Stimulated activated CD8-positive, alpha-beta memory T cell treated with anti-CD3 and anti-CD28 coated beads, Interleukin-4, amount 100 ng/mL, for 24 hours (primary cell): ENCODE measurements around the gene GPSM1.
"Not testable (repeated sequence)": the region's sequence is repeated elsewhere in the genome, so short reads cannot be mapped to it uniquely, and the experiment has no call there.

Experiments used
- DNase-seq: peaks from one replicate; pipeline ENCODE4 v3.0.0-alpha.2; 2020; ENCODE audit warnings: low read depth

Gene GPSM1

DNA sequence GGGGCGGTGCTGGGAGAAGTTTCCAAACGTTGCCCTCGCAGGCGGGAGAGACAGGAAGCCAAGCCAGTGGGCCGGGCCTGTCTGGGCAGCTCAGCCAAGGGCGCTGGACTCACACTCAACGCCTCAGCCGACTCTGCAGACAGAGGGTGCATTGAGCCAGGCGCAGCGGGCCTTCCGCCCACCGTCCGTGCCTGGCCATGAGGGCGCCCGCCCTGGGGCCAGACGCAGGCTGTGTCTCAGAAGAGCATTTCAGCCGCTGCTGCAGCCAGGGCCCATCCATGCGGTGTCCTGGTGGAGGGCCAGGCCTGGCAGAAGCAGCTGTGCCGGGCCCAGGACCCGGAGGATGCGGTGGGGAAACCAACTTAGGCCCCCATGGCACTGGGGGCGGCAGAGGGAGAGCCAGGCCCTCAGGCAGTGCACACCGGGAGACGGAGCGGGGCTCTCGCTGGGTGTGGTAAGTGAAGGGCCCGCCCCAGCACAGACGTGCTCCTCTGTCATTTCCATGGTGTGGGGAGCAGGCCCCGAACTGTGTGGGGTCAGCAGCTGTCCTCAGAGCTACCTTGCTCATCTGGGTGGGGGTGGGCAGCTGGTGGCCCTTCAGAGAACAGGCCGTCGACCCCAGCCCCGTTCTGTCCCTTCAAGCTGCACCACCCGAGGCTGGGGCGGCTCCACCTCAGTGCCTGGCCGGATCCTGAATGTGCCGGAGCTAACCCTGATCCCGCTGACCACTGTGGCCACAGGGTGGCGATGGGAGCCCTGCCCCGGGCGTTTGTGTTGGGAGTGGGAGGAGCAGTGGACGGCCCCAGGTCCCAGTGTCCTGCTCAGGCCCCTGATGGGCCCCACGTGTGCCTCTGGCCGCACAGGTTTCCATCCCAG, 18.2 kb downstream of the GPSM1 start:
- no peak for DNase-seq

DNA sequence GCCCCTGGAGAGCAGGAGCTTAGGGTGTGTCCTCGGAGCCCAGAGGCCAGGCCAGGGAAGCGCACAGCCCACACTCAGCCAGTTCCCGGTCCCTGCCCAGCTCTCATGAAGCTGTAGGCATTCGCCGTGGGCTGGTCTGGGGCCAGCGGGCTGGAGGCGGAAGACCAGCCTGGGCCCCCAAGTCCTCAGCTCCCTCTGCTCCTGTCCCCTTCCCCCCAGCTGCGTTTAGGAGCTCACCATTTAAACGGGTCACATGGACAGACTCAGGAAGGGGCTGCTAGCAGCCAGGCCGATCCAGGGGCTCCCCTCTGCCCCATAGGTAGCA, 18.8 kb downstream of the GPSM1 start:
- no peak for DNase-seq

DNA sequence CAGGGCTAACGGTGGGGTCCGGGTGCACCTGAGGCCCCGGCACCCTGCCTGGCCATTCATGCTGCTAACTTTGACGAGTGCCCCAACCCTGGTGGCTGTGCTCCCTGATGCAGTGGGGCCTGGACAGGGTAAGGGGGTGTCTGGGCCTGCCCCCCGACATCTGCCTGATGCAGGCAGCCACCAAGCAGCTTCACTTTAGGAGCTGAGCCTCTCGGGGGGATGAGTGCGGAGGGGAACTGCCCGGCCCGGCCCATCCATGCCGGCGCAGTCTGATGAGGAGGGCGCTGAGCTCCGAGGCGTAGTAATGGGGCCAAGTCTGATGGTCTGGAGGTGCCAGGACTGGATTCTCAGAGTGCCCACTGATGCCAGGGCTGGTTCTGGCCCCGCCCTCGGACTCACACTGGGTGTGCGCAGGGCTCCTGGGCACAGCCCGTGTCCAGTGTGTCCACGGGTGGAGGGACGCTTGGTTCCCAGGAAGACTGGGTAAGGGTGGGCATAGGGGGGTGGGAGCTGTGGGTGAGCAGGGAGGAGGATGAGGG, 19.7 kb downstream of the GPSM1 start:
- DNase-seq: no peak

DNA sequence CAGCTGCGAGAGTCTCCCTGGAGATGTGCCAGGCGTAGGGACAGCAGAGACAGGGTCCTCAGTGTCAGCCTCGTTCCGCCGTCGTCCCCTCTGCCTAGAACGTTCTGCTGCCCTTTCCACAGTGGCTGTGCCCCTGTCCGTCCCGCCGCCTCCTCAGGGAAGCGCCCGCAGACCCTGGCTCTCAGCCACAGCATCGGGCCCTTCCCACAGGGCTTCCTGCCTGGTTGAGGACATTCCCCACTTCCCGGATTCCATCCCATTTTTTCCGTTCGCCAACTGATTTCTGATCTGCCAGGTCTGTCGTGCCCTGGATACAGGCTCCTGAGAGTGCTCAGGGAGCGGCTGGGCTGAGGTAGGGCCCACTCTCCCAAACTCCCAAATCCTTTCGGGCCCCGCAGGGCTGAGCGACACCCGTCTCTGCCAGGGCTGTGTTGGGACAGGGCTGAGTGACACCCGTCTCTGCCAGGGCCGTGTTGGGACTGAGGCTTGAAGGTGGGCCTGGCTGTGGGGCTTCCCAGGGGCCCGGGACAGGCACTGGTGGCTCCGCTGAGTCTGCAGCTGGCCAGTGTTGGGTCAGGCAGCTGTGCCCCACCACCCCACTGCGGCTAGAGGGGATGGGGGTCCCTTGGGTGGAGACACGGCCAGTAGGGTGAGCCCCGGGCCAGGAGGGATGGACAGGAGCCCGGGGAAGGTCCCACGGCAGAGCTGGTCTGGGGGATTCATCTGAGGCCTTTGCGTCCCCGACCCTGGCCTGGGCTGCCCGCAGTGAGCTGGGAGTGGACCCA, 20.3 kb downstream of the GPSM1 start:
- no peak for DNase-seq

DNA sequence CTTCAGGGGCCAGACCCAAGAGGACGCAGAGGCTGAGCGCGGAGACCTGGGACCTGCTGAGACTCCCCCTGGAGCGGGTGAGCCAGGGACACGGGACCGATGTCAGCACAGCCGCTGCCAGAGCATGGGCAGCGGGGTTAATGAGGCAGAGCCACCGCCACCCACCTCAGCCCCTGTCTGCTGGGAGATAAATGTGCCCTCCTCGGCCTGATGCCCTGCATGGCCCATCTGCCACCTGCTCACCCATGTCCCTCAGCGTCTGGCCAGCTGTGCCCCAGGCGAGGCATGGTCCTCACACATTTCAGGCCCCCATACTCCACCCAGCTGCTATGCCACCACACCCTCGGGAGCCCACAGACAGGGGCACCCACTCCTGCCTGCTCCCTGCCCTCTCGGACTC, 21.4 kb downstream of the GPSM1 start:
- DNase-seq: no peak

DNA sequence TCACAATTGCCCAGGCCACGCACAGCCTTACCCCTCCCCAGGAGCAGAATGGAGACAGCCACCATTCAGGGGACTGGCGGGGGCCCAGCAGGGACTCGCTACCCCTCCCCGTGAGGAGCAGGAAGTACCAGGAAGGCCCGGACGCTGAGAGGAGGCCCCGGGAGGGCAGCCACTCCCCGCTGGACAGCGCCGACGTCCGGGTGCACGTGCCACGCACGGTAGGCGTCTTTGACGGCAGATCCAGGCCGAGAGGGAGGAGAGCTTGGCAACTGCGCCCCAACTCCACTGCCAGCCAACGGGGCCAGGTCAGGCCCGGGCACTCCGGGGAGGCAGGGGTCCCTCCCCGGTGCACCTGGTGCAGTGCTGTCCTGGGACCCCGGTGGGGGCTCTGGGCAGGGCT, 22.2 kb downstream of the GPSM1 start:
- DNase-seq: no peak

DNA sequence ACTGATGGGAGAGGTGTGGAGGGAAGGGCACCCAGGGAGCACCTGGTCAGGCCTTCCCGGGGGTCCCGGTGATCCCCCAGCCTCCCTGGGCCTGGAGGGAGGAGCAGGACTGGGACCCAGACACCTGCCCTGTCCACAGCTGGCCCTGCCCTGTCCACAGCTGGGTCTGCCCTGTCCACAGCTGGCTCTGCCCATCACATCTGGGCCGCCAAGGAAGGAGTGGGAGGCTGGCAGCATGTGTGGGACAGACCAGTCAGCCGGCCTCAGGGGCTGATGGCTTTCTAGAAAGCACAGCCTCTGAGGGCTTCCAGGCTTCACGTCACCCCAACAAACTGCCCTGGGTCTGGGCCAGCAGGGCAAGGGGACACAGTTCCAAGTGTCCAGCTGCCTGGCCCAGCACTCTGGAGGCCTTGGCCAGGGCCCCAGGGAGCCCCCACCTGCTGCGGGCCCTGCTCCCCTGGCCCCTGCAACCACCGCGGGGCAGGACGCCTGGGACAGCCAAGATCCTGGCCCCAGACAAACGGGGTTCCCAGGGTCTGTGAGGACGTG, 24.0 kb downstream of the GPSM1 start:
- no peak for DNase-seq

DNA sequence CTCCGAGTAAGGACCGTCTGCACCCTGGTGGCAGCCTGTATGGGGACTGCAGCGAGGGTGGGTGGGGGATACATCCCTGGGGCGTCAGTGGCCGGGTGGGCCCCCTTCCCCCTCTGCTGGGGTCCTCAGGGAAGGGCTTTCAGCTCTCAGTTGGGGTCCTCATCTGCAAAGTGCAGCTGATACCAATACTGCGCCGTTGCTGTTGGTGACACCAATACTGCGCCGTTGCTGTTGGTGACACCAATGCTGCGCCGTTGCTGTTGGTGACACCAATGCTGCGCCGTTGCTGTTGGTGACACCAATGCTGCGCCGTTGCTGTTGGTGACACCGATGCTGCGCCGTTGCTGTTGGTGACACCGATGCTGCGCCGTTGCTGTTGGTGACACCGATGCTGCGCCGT, 24.5 kb downstream of the GPSM1 start:
- DNase-seq: not testable (repeated sequence)

DNA sequence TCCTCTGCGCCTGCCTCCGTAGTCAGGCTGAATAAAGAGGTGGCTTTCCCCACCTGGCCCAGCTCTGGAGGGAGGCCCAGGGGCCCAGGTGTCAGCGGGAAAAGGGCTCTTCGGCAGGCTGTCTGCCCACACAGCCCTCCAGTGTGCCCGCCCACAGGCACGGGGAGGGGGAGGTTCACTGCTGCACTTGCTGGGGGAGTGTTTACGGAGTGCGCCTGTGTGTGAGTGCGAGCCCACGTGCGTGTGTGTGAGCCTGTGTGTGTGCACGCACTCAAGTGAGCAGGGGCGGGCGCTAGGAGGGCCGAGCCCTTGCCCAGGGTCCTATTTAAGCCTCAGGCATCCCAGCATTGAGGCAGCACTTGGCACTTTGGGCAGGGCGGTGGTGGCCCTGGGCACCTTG, 25.3 kb downstream of the GPSM1 start:
- DNase-seq: no peak

DNA sequence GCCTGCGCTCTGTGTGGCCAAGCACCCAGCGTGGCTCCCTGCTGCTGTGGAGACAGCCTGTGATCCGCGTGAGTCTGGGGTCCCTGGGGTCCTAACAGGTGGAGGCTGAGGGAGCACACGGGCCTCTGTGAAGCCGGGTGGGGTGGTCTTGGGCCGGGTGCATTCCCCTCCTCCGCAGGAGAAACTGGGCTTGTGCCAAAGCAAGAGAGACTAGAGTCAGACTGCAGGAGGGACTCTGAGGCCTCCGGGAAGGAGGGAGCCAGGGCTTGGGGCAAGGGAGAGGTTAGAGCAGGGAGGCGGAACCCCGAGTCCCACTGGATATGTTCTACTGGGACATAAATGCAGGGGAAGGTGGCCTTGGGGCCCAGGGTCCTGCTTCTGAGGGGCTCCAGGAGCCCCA, 25.7 kb downstream of the GPSM1 start:
- no peak for DNase-seq

DNA sequence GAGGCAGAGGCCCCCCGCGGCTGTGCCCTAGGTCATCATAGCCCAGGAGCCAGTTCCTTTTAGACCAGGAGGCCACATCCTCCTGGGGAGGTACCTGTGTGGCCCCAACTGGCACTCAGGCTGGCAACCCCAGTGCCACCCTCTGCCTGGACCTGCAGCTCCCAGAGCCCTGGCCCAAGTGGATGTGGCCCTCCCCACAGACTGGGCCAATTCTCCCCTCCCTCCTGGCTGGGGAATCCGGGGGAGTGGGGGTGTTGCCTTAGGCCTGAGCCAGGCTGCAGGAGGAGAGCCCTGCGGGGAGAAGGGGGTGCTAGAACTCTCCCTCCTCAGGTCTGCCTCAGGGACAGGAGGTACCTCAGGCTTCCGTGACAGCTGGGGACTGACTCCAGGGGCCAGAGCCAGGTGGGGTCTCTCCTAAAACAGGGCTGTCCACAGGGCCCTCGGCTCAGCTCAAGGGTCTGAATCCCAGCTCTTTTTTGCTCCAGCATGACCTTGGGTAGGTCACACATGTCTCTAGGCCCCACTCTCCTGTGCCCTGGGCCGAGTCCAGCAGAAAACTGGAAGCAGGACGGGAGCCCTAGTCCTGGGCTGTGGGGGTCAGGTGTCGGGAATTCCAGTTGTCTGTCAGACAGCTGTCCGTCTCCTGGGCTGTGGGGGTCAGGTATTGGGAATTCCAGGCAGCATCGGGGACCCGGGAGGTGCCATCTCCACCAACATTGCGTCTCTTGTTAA, 26.6 kb downstream of the GPSM1 start:
- no peak for DNase-seq

DNA sequence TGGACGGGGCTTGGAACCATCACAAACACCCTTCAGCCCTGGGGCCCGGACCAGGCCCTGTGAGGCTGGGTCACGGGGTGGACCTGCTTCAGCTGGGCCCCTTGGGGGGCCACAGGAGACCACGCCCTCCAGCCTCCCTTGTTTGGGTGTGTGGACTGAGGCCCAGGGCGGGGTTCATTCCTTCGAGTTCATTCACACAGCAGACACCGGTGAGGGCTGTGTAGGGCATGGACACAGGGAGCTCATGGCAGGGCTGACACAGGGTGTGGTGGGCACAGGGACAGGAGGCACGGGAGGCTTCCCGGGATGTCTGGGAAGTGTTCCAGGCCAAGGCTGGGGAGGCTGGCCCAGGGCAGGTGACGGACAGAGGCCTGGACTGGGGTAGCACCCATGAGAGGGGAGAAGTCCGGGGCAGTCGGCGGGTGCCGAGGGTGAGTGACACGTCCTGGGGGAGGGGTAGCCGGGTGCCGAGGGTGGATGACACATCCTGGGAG, 27.3 kb downstream of the GPSM1 start:
- no peak for DNase-seq

DNA sequence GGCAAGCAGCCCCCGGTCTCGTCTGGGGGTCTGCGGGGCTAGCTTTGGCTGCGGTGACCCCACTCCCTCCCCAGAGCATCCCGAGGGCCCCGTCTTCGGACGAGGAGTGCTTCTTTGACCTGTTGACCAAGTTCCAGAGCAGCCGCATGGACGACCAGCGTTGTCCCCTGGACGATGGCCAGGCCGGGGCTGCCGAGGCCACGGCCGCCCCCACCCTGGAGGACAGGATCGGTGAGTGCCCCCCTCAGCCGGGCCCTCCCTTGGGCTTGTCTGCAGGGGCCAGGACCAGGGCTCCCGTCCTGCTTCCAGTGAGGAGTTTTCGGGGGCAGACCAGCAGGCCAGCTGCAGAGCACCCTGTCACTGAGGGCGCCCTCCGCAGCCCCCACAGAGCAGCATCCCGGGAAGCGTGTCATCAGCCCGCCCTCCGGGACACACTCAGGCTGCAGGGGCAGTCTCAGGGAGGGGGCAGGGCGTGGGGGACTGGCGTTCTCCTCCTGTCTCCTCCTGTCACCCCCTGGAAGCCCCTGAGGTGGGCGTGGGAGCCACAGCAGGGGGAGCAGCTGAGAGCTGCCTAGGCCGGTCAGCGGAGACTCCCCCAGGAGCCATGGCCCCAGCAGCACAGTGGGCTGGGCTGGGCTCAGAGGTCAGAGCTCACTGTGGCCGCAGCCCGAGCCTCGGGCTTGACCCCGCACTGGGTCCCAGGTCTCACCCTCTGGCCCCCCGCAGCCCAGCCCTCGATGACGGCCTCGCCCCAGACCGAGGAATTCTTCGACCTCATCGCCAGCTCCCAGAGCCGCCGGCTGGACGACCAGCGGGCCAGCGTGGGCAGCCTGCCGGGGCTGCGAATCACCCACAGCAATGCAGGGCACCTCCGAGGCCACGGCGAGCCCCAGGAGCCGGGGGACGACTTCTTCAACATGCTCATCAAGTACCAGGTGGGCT, 28.5 kb downstream of the GPSM1 start:
- no peak for DNase-seq

DNA sequence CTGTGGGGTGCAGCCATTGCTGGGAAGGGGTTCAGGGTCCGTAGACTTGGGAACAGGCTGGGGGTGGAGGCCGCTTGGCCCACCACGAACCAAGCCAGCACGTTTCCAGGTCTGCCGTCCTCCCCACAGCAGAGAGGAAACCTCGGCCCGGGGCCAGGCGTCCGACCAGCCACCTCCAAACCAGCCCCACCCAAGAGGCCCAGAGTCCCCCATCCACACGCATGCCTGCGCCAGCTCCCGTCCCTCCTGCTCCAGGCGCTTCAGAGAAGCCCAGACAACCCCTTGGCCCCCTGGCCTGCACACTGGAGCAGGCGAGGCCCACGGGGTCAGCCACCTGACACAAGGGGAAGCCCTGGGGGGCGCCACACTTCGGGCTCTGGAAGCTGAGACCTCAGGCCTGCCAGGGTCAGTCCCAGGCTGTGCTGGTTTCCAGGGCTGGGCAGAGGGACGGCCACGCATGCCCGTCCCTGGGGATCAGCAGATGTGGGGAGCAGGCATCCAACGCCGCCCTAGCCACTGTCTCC, 29.9 kb downstream of the GPSM1 start:
- DNase-seq: no peak

DNA sequence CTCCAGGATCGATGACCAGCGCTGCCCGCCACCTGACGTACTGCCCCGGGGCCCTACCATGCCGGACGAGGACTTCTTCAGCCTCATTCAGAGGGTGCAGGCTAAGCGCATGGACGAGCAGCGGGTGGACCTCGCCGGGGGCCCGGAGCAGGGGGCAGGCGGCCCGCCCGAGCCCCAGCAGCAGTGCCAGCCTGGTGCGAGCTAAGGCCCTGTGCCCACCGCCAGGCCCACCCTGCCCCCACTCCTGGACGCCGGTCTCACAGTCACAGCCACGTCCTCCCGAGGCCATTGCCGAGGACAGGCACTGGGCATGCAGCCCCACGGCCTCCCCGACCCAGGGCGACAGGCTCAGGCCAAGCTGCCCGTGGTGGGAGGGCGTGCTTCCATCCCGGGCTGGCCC, 30.7 kb downstream of the GPSM1 start:
- no peak for DNase-seq

DNA sequence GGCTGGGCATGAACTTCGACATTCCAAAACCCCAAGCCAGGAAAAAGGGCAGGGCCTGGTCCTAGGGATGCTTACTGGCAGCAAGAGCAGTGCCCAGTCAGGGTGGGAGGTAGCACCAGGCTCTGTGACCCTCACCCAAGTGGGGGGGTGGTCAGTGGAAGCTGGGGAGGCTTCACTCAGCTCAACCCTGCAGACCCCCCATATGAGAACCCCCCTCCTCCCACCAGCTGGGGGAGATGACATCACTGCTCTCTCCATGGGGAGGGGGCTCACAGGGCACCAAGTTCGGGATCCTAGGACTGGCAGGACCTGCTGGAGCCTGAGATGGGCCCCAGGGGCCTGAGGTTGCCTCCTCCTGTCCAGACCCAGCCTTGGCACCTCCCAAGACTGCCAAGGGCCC, 31.5 kb downstream of the GPSM1 start:
- DNase-seq: no peak

DNA sequence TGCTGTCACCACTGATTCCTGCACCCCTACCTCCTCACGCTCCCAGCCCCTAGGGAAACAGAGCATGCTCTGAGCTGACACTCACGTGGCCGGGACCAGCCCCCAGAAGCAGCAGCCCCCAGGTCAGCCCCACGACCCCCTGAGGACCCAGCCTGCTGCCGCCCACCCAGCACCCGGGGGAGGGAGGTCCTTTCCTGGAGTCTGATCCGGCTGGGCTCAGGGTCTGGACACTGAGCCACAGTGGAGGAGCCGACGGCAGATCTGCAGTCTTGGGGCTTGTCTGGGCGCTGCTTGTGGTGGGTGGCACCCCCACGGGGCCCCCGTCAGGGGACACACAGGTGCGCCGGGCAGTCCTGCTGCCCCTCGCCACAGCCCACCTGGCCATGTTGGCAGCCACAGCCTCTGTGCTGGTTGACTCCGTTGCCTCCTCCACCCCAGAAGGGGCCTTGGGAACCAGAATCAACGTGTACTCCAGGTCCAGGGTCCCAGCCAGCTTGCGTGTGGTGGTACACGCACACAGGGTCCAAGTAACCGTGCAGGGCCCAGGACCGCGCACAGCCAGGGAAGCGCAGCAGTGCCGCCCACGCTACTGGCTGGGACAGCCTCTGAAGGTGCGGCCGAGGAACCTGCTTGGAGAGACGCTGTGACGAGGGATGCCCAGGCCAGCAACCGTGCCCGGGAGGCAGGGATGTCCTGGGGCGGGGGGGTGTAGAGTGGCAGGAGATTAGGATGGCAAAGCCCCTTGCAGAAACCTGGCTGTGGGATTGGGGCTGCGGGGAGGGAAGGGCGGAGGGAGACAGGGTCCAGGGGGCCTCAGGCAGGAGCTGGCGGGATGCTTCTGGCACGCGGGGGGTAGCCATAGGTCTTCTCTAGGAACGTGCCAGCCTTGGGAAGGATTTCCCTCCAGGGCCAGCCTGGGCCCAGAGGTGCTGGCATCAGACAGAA, 32.7 kb downstream of the GPSM1 start:
- DNase-seq: no peak

DNA sequence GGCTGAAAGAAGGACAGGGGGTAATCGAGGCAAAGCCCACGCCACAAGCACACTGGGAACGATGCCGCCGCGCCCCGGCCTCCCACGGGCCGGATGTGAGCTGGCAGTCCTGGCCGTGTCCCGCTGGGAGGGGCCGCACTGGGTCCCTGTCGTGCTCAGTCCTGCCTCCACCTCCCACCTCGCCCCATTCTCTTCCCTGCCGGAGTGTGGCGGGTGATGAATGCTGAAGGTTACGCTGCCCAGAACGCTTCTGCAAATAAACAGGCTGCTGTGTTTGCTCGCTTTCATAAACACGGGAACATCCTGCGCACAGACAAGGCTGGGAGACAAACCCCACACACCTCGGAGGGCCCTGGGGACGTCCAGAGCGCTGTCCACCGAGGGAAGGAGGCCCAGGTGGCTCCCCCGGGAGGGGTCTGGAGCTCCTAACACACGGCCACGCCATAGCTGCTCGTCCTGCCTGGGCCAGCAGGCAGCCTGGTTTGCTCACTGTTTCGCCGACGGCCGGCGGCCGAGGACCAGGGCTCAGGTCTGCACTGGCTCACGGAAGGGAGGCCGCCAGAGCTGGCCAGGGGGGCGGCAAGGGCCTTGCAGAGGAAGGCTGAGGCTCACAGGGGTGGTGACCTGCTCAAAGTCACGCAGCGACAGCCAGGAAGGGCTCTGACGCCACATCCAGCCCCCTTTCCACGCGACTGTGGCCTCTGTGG, 33.9 kb downstream of the GPSM1 start:
- DNase-seq: no peak
